NCI-H187 (cell line): ENCODE results near the gene RTKN2.

ENCODE experiments used
- DNase-seq, 2 experiments: peaks; one replicate each; lab custom pipeline; 2025; lab: John Stamatoyannopoulos, UW

Gene RTKN2

DNA sequence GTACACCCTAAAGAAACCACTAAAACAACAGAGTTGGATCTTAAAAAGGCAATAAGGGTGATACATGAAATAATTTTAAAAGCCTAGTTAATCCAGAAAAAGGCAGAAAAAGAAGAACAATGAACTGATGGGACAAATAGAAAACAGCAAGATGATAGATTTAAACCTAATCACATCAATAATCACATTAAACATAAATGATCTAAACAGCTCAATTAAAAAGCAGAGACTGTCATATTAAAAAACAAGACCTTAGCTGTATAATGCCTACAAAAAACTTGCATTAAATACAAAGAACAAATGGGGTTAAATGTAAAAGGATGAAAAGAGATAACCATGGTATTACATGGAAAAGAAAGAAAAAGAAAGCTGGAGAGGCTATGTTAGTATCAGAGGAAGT, 96.2 kb downstream of the RTKN2 start:
- DNase-seq, result no peak

DNA sequence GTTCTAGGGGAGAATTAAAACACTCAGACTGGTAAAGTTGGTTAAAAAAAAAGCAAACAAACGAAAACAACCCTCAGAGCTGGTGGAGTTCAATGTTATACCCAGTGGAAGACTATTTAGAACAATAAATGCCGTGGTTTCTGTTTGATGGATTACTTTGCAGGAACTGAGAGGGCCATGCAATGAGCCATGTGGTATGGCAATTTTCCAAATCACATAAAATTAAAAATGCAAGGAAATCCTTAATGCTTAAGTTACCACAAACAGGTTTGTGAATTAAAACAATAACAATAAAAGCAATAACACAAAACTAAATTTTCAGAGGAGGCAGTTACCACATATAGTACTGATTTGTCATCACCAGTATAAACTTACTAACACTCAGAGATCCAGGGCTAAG, 96.9 kb downstream of the RTKN2 start:
- DNase-seq, result no peak

DNA sequence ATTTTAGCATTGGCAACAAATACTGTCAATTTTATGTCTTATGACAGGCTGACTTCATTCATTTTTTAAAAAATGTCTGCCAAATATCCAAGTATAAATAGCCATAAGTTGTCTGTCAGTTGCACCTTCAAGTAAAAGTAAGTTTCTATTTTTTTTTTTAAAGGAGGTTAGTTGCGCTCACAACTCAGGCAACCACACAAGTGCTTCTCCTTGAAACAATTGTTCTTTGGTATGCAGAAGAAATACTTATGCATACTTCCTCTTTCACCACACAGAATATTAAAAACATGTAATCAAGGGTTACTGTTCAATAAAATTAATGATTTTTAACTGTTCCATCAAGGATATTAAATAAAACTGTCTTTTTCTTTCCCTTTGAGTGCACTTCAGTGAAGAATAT, 97.9 kb downstream of the RTKN2 start:
- DNase-seq, result no peak

DNA sequence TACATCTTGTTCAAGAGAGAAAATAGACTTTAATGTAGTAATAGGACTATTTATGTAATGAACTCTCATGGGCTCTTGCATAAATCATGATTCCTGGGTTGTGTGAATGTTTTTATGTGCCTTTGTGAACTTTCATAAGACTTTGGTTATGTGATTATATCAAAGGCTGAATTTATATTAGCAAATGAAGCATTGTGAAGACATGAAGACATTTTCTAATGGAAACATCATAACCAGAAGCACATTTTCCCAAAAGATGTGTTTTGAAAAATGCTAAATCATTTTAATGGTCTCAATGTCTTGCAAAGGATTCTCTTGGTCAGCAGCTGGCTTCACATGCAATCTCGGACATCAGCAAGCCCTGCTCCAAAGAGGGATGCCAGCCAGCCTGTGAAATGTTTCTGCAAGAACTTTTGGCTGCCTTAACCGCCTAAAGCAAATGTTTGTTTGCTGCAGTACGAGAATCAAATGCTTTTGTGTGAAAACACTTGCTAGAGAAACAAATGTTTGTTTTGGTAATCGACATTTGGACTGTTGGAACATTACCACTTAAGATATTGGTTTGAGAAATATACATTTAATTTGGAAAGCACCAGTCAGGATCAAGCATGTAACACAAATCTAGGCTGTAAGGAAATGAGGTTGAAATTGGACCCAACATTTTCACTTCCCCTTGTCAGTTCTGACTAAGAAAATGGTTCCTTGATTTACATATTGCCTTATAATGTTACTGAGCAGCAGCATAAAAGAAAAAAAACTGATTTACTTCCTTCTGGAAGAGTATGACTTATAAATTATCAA, 102.1 kb downstream of the RTKN2 start:
- no peak for DNase-seq

DNA sequence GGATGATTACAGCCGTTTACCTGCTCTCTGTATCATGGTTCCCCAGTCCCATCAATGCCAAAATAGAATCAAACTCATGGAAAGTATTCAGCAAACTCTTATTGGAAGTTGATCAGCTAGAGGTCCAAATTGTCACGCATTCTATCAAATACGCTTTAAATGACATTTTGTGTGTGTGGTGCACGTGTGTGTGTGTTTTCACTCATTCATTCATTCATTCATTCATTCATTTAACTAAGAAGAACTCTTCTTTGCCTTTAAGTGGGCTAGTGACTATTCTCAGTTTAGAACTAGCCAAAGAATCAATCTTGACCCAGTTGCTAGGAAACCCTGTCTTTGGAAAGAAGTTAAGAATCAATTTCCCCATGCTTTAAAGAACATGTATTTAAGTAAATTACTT, 102.8 kb downstream of the RTKN2 start:
- no peak for DNase-seq

DNA sequence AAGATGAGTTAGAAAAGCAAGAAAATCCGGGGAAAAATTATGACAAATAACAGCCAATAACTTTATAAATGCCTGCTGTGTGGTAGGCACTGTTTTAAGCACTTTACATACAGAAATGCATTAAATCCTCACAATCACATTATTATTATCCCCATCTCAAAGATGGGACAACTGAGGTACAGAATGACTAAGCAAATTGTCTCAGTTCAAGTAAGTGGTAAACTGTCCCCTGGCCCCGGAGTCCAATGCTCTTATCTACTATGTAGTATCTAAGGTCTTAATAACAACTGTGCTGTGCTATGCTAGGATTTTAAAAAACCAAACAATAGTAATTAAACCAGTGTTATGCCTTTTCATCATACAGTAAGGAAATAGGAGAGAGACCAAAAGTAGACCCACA, 105.6 kb downstream of the RTKN2 start:
- no peak for DNase-seq

DNA sequence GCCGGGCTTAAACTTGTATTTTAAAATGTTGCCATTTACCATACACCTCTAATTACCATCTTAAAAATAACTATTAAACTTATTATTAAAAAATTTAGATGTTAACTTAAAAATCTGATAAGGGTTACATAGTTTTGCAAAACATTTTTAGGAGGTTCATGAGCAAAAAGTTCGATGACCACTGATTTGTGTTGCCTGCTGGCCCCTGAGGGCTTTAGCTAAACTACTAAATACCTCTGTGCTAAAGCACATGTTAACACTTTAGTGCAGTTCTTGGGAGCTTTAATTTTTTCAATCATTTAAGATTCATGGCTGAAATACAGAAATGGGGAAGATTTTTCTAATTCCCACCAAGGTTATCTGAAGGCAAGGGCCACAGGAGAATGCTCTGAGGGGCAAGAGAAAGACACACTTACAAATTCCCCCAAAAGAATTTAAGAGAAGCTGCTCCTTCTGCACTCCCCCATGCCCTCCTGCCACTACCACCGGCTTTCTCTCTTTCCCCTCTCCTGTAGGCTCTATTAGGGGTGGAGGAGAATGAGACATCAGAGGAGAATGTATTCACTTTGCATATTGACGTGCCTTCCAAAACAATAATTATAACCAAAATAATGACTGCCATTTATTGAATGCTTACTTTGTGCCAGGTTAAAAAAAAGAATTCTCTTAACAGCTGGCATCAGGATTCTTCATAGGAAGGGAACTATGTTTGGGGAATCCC, 106.2 kb downstream of the RTKN2 start:
- no peak for DNase-seq

DNA sequence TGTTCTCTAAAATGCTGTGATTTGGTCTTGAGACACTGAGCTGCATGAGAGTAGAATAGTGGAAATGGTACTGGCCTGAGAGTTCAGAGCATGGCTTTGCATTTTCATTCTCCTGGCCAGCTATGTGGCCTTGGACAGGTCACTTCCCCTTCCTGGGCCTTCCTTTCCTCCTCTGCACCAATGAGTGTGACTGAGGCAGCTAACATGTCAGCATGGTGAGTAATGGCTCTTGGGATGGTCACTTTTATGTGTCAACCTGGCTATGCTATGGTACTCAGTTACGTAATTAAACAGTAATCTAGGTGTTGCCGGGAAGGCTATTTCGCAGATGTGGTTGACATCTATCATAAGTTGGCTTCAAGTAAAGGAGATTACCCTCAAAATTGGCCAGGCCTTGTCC, 109.3 kb downstream of the RTKN2 start:
- DNase-seq, result no peak

DNA sequence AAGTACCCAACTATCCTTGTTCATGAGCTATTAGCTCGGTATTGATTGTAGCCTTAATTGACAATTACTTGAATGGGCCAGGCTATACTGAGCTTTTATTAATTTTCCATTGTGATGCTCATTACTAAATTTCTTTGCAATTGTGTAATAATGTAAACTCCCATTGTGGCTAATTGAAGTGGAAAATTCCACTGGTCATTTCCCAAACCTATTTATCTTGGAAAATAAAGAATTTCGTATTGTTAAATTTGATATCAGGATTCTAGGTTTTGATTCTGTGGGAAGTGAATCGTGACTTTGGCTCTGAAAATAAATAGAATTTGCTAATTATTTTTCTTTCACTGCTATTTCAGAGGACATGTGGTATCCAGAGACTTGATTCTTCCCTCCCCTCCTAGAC, 111.0 kb downstream of the RTKN2 start:
- no peak for DNase-seq

DNA sequence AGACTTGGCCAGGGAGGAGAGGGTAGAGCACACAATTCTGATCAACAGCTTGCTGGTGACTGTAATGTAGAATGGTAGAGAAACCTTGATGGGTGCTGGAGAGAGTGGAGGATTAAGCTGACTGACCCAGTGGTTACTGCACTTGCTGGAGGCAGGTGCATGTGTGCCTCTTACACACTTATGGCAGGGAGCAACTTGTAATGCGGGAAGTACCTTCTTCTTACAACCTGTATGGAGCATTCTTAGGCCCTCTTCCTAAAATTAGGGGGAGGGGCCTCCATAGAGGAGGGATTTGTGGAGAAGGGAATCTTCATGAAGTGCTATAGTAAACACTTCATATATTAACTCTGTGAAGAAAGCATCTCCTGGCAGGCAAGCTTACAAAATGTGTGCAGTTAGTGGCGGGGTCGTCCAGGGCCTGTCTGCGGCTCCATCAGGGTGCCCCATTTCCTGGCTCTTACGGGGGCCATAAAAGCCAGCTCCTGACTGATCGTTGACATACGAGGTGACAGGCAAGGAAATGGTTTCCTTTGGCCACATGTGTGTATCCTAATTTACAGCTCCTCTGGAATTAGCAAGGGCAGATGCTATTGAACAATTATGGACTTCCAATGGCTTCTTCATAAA, 113.5 kb downstream of the RTKN2 start:
- no peak for DNase-seq

DNA sequence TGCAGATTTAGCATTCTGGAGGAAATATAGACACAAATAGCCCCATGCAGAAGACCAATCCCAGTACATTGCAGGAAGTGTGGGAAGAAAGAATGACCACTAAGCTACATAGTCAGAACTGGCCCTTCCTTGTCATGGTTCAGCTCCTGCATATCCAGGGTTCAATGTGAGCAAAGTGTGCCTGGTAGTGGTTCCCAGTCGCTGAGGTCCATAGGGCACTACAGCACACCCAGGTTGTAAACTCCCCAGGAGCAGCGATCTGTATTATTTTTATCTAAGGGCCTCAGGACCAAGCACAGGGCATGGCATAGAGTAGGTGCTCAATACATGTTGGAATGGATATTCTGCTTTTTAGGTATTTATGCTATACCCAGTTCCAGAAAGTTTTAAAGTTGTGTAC, 114.4 kb downstream of the RTKN2 start:
- DNase-seq, result no peak

DNA sequence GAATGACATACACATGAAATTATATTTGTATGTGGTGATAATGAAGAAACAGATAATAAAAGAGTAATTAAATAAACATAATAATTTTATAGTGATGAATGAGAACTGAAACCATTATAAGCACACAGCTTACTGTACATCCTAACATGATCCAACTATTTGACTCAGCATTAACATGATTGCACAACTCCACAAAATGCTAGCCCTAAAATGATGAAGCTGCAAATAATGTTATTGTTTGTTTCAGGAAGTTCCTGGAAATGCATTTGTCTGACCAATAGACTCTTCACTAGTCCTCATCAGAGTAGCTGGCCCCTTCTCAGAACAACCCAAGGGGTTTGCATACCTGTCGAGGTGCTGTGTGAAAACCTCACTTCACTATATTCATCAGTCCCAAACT, 115.5 kb downstream of the RTKN2 start:
- no peak for DNase-seq

DNA sequence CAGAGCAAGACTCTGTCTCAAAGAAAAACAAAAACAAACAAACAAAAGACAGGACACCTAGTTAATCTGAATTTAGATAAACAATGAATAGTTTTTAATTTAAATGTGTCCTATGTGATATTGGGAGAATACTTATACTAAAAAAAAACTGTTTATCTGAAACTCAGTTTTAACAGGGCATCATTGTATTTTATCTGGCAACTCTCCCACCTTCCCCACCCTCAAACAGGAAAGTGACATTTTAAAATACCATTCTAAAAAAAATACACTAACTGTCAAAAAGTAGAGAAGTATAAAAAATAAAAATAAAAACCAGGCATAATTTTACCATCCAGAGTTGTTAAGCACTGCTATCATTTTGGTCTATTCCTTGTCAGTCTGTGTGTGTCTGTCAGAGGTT, 119.0 kb downstream of the RTKN2 start:
- no peak for DNase-seq

DNA sequence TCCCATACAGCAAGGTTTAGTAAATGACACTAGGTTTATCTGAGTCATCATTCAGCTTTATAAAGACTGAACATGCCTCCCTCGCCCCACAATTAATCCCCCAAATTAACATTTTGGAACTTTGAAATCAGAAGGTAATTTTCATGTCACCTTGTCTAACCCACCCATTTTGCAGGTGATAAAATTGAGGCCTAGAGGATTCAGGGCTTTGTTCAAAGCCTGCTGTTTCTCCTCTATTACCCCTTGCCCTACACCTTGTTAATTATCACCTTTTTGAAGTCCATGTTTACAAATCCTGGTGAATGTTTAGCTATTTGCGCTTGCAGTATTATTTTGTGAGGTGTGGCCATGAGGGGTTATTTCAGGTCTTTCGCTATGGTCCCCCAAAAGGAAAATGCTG, 120.5 kb downstream of the RTKN2 start:
- DNase-seq, result no peak

DNA sequence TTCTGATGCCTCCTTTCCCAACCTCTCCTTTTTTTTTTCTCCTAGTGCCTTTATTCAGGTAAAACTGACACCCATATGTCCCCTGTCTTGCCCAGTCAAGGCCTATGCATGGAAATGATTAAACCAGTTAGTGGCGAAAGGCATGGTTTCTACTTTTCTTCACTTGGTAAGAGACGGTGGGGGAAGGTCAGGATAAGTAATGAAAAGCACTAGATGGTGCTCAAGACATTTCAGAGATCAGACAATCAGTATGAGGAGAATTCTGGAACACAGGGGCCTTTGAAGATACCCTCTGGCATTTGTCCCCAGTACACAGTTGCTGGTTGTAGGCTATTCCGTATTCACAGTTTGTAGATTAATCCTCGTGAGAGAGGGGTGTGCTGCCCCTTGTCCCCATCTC, 121.2 kb downstream of the RTKN2 start:
- DNase-seq, result no peak

DNA sequence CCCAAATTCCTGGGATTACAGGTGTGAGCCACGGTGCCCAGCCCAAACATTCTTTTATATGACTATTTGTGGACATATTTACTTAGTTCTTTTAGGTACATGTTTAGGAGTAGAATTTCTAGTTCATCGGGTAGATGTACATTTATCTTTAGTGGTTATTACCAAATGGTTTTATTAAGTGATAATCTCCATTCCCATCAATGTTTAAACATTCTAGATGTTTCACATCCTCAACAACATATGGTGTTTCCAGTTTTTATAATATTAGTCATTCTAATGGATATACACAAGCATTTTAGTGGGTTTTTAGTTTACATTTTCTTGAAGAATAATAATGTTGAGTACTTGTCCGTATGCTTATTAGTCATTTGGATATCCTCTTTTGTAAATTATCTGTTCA, 131.7 kb downstream of the RTKN2 start:
- no peak for DNase-seq

DNA sequence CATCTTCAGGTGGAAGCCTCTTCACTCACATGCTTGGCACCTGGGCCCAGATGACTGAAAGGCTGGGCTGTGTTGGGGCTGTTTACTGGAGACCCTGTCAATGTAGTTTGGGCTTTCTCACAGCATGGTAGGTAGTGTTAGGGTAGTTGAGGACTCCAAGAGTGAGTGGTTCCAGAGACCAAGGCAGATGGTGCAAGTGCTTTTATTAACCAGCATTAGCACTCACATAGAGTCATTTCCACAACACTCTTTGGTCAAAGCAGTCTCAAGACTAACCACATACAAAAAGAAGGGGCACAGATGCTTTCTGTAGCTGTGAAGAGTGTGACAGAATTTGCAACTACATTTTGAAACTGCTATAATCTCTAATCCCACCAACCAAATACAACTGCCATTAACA, 135.0 kb downstream of the RTKN2 start:
- DNase-seq, result no peak
